SIG-M5 (cell line): ENCODE data around the gene CFC1.
"Not testable (repeated sequence)": the region's sequence is repeated elsewhere in the genome, so short reads cannot be mapped to it uniquely, and the experiment has no call there.

Experiments used
- DNase-seq: peaks from one replicate; lab custom pipeline; 2025; lab: John Stamatoyannopoulos, UW

The CFC1 gene

DNA sequence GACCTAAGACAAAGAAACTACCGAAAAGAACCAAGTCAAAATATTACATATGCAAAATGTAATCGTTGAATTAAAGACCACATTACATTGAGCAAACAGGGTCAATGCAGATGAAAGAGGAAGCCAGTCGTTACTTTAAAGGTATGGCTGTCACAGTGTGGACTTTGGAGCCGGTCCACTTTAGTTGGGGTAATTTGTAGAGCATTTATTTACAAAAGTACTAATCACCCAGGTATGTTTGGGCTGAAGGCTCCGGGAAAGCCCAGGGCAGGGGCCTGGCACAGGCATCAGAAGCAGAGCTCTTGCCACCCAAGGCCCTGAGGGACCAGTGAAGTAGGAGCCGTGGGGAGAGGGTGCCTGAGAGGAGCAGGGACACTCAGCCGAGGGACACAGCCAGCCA is 15.8 kb downstream of the CFC1 start:
- not testable (repeated sequence) for DNase-seq

DNA sequence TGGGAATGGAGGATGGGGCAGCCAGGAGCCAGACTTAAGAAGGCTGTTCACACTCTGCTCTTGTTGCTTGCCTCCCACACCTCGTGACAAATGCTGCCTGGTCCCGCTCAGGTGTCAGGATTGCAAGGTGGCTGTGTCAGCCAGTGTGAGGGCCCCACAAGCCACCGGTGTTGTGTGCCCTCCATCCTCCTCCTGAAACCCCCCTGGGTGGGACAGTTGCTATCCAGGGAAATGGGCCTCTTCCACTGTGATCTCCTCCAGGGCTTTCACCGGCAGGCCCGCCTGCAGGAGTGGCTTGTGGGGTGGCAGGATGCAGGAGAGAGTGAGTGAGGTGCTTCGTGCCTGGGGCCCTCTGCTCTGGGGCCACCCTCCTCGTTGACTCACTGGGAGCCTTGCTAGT is 16.4 kb downstream of the CFC1 start:
- not testable (repeated sequence) for DNase-seq

- DNase-seq = not testable (repeated sequence)
Observed at GRCh38 chr2:130581491-130581890, 17.9 kb downstream of the CFC1 start.

GRCh38 chr2:130579121-130579520 is 20.3 kb downstream of the CFC1 start:
- DNase-seq = not testable (repeated sequence)

DNA sequence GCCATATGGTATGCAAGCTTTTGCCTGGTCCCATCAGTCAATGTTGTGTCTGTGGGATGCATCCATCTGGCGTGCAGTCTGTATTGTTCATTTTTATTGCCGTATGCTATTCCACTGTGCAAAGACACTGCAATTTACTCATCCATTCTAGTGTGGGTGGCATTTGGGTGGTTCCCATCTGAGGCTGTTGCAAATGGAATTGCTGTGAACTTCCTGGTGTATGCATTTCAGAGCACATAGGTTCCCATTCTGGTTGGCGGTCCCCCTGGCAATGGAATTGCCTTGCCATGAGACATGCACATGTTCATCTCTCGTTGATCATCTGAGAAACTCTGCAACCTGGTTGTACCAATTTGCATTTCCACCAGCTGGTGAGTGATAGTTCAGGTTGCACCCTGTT is 21.8 kb downstream of the CFC1 start:
- not testable (repeated sequence) for DNase-seq

DNA sequence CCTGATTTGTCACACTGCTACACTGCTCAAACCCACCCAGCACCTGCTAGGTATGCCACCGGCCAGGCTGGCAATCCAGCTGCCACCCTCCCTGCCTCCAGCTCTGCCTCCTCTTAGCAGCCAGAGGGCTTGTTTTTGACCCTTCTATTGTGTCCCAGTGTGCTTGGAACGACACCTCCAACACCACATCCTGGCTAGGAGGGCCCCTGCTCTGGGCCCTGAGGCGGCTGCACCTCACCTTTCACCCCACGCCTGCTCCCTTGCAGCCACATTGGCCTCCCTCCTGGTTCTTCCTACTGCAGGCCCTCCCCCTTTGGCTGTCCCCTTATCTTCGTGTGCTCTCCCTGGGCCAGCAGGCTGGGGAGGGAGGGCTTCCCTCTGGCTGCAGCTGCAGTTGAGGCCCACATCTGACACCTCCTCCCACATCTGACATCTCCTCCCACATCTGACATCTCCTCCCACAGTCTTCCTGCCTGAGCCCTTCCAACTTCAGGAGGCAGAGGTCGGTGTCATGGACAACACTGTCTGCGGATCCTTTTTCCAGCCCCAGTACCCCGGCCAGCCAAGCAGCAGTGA is 23.1 kb downstream of the CFC1 start:
- DNase-seq = not testable (repeated sequence)

- not testable (repeated sequence) for DNase-seq
Observed at GRCh38 chr2:130574230-130574629, 25.1 kb downstream of the CFC1 start.

DNA sequence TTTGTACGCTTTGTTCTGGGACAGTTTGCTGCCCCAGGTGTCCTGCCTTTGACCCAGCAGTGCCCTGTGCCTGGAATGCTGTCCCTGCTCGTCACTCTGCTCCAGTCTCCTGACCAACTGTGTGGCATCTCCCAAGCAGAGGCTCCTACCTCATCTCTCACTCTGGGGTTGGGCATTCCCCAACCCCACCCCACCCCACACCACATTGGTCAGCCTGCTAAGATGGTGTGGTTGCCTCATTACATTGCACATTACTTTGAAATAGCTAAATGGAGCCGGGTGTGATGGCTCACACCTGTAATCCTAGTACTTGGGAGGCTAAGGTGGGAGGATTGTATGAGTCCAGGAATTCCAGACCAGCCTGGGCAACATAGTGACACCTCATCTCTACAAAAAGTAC is 27.4 kb downstream of the CFC1 start:
- DNase-seq = not testable (repeated sequence)

DNA sequence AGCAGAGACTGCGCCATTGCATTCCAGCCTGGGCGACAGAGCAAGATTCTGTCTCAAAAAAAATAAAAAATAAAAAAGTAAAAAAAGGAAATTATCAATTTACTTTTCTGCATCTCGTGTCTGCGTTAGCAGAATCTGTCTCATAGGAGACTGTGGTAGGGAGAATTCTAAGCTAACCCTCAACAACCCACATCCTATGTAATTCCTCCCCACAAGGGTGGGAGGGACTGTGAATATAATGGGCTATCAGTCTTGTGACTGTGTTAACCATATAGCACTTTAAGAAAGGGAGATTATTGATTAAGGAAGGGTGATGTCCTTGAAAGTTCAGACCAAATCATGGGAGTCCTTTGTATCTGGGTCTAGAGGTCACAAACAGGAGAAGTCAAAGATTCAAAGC is 33.2 kb downstream of the CFC1 start:
- DNase-seq = not testable (repeated sequence)

DNA sequence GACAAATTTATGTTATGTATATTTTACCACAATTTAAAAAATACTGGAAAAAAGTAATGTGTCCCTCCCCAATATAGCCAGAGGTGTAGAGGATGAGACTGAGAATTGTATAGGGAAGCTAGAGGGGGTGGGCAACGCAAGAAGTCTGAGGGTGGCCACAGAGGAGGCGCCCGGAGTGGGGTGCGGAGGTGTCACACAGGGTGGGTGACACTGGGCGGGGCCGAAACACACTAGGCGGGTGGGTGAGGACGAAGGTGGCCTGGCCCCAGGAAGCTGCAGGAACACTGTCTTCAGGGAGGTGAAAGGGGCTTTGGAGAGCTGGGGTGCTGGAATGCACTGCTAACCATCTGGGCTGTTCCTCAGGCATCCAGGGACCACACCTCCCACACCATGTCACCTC is 42.9 kb downstream of the CFC1 start:
- not testable (repeated sequence) for DNase-seq

DNA sequence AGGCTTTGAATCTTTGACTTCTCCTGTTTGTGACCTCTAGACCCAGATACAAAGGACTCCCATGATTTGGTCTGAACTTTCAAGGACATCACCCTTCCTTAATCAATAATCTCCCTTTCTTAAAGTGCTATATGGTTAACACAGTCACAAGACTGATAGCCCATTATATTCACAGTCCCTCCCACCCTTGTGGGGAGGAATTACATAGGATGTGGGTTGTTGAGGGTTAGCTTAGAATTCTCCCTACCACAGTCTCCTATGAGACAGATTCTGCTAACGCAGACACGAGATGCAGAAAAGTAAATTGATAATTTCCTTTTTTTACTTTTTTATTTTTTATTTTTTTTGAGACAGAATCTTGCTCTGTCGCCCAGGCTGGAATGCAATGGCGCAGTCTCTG is 45.2 kb downstream of the CFC1 start:
- DNase-seq = not testable (repeated sequence)

DNA sequence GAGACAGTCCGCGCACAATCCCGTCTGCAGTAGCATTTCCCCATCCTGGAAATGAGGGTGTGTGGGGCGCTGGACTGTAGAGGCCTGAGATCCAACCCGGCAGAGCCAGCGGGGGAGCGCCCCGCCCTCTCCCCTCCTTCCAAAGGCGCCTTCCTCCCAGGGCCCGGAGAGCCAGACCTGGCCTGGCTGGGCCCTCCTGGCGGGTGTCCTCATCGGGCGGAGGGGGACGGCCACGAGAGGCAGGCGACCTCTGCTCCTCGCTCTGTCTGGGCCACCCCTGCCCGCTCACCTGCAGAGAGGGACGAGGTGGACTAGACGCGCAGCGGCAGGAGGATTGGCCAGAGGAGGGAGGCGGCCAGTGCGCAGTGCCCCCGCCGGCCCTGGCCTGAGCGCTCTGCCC is 49.9 kb downstream of the CFC1 start:
- DNase-seq = not testable (repeated sequence)

GRCh38 chr2:130548418-130548817 is 51.0 kb downstream of the CFC1 start:
- DNase-seq = not testable (repeated sequence)

GRCh38 chr2:130544978-130545377 is 54.4 kb downstream of the CFC1 start:
- not testable (repeated sequence) for DNase-seq

DNA sequence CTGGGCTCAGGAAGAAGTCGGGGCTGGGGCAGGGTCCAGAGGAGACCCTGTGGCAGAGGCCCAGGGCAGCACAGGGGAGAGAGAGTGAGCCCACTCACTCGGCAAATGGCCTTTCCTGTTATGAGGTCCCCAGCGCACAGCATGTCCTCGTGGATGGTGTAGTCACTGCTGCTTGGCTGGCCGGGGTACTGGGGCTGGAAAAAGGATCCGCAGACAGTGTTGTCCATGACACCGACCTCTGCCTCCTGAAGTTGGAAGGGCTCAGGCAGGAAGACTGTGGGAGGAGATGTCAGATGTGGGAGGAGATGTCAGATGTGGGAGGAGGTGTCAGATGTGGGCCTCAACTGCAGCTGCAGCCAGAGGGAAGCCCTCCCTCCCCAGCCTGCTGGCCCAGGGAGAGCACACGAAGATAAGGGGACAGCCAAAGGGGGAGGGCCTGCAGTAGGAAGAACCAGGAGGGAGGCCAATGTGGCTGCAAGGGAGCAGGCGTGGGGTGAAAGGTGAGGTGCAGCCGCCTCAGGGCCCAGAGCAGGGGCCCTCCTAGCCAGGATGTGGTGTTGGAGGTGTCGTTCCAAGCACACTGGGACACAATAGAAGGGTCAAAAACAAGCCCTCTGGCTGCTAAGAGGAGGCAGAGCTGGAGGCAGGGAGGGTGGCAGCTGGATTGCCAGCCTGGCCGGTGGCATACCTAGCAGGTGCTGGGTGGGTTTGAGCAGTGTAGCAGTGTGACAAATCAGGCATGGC is 55.4 kb downstream of the CFC1 start:
- DNase-seq = not testable (repeated sequence)

DNA sequence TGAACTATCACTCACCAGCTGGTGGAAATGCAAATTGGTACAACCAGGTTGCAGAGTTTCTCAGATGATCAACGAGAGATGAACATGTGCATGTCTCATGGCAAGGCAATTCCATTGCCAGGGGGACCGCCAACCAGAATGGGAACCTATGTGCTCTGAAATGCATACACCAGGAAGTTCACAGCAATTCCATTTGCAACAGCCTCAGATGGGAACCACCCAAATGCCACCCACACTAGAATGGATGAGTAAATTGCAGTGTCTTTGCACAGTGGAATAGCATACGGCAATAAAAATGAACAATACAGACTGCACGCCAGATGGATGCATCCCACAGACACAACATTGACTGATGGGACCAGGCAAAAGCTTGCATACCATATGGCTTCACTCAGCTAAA is 56.6 kb downstream of the CFC1 start:
- not testable (repeated sequence) for DNase-seq
